GM12874 (cell line): ENCODE results near the gene OR52K2.

Source experiments
- TF ChIP-seq, protein P1 (sequence below): IDR thresholded peaks from 2 replicates; pipeline ENCODE4 v1.5.1; 2011; ENCODE audit warnings: low read depth, mild to moderate bottlenecking, control low read depth, low read length, moderate library complexity; ENCODE audit not compliant: insufficient read depth

The OR52K2 gene

DNA sequence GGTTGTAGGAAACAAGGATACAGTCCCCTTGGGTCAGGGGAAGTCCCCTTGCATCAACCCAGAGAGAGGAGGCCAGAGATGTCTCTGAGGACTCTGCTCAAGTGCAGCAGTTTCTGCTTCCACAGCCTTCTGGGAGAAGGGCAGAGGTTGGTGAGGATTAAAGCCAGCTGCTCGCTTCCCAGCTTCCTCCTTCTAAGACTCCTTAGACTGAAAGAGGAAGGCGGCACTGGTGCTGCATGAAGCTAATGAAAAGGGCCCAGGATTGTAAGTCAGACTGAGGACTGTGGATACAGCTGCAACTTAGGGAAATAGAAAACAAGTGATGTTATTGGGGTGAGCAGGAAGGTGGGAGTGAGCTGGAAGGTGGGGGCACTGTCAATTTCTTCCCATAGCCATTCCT is 33.4 kb downstream of the OR52K2 start, which contains the start of gene OR52K1:
OR52K1 (plus strand) TSS at position 202 of the 400 bp plus-strand sequence. CDS start 6,255 bp downstream, outside the sequence.
- TF ChIP-seq, protein P1, sequence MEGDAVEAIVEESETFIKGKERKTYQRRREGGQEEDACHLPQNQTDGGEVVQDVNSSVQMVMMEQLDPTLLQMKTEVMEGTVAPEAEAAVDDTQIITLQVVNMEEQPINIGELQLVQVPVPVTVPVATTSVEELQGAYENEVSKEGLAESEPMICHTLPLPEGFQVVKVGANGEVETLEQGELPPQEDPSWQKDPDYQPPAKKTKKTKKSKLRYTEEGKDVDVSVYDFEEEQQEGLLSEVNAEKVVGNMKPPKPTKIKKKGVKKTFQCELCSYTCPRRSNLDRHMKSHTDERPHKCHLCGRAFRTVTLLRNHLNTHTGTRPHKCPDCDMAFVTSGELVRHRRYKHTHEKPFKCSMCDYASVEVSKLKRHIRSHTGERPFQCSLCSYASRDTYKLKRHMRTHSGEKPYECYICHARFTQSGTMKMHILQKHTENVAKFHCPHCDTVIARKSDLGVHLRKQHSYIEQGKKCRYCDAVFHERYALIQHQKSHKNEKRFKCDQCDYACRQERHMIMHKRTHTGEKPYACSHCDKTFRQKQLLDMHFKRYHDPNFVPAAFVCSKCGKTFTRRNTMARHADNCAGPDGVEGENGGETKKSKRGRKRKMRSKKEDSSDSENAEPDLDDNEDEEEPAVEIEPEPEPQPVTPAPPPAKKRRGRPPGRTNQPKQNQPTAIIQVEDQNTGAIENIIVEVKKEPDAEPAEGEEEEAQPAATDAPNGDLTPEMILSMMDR: no peak

DNA sequence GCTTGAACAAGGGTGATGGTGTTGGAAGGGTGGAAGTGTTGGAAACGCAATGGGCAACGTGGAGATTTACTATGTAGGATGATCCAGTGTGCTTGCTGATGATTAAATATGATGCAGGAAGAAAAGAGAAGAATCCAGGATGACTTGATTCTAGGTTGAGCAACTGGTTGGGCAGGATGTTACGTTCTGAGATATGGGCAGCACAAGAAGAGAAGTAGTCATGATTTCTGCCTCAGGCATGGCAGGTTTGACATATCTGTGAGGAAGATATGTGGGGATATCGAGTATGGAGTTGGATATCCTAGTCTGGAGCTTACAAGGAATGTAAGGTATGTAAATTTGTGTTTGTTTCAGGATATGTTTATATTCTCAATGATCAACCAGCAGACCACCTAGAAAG is 35.2 kb downstream of the OR52K2 start:
- TF ChIP-seq, protein P1: no peak

DNA sequence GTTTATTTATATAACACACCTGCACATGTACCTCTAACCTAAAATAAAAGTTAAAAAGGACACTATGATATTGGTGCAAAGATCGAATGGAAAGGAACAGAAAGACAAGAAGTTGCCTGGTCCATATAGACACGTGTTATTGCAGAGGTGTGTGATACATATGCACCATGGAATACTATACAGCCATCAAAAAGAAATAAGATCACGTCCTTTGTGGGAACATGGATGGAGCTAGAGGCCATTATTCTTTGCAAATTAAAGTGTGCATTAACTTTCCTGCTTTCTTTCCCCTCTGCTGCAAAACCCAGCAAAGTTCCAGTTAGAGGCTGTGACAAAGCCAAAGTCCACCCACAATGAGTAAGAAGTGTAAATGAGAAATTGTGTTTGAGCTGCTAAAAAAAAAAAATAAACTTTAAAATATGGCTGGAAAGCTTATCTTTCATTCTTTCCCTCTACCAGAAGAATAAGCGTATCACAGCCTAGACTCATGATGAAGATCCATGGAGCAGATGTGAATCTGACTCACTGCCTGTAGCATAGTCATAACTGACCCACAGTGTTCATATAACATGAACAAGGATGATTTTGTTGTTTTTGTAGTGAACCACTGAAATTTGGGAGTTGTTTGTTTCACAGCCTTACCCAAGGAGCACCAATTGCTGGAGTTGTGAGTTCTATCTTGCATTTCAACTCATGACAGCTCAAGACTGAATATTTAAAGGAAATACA is 42.9 kb downstream of the OR52K2 start:
- TF ChIP-seq, protein P1: no peak

DNA sequence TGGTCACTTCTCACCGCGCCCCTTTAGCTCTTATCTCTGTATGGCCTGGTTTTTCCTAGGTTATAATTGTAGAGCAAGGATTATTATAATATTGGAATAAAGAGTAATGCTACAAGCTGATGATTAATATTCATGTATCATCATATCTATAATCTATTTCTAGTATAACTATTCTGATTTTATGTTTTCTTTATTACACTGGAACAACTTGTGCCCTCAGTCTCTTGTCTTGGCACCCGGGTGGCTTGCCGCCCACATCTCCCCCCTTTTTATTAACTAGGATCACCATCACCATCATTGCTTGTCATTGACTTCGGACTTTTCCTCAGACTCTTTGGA is 44.4 kb downstream of the OR52K2 start:
- TF ChIP-seq, protein P1: no peak

DNA sequence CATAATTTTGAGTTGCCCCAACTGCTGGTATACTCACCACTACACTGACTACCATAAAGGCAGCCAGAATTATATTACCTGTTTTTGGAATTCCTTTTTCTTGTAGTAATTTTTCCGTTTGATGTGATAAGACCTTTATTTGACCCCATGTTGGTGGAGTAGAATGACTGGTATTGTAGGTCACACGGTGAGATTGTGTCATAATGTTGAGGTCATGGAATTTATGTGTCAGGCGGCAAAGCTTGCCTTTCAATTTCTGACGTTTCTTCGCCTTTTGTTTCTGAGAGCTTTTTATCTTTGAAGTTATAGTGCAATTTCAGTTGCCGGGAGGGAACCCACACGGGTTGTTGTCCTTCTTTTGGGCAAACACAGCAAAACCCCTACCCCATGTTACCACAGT is 46.4 kb downstream of the OR52K2 start:
- TF ChIP-seq, protein P1: no peak

DNA sequence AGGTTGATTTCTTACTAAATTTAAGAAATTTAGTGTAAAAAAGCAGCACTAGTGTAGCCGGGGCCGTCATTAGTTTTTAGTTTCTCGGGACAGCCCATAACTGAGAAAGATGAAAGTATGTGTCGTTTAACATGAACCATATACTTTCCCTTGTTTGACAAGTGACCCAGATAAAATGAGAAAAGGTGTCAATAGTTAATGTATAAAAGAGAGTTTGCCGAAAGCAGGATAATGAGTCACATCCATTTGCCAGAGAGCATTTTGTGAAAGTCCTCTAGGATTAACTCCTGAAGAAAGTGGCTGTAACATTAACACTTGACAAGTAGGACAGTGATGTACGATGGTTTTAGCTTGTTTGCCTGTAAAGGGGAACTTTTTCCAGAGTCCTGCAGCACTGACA is 46.9 kb downstream of the OR52K2 start:
- TF ChIP-seq, protein P1: no peak

DNA sequence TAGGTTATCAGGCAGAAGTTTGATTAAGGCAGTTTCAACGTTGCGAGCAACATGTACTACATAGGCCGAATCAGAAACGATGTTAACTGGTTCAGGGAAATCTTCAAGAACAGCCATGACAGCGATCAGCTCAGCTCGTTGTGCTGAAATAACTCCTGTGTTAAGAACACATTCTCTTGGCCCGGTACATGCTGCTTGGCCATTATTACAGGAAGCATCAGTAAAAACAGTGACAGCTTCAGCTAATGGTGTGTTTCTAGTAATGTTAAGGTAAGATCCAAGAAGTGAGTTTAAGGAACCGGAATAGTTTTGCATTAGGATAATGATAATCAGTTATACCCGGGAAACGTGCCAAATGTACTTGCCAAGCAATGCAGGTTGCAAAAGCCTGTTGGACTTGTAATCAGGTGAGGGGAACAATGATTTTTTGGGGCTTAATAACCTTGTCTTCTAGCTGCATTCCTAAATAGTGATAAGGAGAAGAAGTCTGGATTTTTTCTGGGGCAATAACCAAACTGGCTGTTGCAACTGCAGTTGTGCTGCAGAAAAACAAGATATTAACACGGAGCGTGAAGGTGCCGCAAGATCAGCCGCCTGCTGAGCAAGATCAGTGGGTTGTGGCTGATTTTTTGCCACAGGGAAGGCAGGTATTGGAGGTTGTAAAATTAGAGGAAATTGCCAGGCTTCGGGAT is 47.6 kb downstream of the OR52K2 start:
- TF ChIP-seq, protein P1: no peak
